Left forelimb (tissue), 1 donor: ENCODE measurements around the gene NECTIN3.

ENCODE experiments used
- DNase-seq: peaks from one replicate; pipeline ENCODE4 v3.0.0-alpha.2; 2018; ENCODE audit warnings: low spot score

NECTIN3 gene

GRCh38 chr3:111084911-111085310 is 13.3 kb downstream of the NECTIN3 start:
- DNase-seq: no peak

DNA sequence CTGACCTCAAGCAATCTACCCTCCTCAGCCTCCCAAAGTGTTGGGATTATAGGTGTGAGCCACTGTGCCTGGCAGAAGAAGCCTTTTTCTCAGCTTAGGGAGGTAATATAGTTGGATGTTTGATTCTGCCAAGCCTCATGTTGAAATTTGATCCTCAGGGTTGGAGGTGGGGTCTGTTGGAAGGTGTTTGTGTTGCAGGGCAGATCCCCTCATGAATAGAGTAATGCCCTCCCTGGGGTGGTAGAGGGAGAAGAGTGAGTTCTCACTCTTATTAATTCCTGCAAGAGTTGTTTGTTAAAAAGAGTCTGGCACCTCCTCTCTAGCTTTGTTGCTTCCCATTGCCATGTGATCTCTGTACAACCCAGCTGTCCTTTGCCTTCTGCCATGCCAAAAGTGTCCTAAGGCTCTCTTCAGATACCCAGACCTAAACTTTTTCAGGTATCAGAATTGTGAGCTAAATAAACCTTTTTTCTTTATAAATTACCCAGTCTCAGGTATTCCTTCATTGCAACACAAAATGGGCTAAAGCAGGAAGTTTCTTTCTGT is 16.4 kb downstream of the NECTIN3 start:
- DNase-seq: no peak

GRCh38 chr3:111096487-111097209 is 25.0 kb downstream of the NECTIN3 start:
- no peak for DNase-seq

DNA sequence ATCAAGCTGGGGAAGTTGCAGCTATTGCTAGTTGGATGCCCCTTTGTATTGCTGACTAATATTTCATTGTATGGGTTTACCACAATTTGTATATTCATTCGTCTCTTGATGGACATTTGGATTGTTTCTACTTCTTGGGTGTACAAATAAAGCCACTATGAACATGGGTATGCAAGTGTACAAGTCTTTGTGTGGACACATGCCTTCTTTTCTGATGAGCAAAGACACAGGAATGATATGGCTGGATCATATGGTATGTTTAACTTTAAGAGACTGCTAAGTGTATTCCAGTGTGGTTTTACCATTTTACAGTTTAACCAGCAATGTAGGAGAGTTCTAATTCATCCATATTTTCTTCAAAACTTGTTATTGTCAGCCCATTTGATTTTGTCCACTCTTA is 32.2 kb downstream of the NECTIN3 start:
- DNase-seq: no peak

DNA sequence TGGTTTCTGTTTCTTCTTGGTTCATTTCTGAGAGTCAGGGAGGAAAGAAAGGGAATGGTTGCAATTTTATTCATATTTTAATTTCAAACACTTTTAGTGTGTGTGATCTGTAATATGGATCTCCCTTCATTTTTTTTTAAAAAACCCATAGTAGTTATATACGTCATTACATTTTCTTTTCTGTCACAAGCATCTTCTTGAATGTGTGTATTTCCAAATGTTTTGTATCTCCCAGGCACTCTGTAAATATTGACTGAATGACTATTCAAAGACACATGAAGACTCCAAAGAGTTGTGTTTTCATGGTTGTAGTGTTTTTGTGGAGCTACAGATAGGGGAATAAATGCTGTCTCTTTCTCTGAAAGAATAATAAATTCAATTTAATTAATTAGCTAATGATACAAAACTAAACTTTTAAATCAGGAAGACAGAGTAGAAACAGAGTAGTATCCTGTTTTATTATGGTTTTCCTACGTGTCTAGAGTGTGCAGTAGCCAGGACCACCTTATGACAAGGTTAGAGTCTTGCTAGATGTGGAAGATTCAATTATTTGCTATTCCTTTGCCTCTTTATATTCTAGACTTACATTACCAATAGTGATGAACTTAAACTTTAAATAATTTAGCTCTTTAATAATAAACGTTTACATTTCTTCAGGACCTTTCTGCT is 35.5 kb downstream of the NECTIN3 start:
- no peak for DNase-seq

GRCh38 chr3:111107662-111108035 is 36.0 kb downstream of the NECTIN3 start:
- DNase-seq: no peak

- DNase-seq: no peak
Measured at GRCh38 chr3:111112913-111113312, 41.3 kb downstream of the NECTIN3 start.

- DNase-seq: no peak
Measured at GRCh38 chr3:111128884-111129283, 57.3 kb downstream of the NECTIN3 start.

- no peak for DNase-seq
Measured at GRCh38 chr3:111130827-111131226, 59.2 kb downstream of the NECTIN3 start.

GRCh38 chr3:111134302-111134701 is 62.7 kb downstream of the NECTIN3 start:
- DNase-seq: no peak

DNA sequence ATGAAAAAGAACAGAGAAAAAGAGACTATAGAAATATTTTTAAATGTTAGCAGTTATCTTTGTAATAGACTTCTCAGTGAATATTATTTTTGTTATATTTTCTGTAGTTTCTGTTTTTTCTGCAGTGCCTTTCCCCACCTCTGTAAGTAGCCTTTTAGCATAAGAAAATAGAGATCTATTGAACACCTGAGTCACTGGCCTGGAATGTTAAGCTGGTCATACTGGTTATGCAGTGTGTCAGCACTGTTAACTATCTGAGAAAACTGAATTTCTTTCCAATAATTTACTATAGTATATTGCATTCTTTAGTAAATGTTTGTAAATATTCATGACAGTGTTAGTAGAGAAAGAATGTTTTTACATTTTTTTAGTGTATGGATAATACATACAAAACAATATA is 79.8 kb downstream of the NECTIN3 start:
- DNase-seq: no peak

DNA sequence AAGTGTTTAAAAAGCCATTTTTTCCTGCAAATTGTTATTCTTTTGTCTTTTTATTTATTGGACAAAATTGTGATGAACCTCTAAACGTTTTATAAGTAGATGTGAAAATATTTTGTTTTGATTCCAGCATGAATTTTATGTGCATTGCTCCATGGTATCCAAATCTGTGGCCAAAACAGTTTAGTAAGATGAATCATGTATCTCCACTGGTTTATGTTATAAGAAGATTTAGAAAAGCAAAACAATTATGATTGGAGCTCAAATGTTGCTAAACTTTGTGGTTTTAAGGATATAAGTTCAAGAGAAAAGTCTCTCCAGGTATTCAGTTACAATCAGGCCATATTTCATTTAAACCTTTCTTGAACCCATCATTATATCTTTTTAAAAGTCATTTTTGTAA is 80.9 kb downstream of the NECTIN3 start:
- DNase-seq: no peak

- no peak for DNase-seq
Measured at GRCh38 chr3:111156517-111156916, 84.9 kb downstream of the NECTIN3 start.

DNA sequence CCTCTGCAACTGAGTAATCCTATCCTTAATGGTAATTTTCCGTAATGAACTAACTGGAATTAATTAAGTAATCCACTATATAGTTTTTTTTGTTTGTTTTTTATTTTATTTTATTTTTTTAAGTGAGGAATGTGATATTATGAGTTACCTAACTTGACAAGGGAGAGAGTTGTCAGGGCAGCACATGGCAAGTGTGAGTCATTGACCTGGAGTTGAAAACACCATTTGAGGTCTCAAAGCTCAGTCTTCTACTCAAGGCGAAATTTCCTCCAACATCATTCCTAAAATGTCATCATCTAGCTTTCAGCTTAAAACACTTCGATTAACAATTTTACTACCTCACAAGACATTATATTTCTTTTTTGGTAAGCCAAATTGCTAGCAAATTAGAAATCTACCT is 87.8 kb downstream of the NECTIN3 start:
- no peak for DNase-seq

DNA sequence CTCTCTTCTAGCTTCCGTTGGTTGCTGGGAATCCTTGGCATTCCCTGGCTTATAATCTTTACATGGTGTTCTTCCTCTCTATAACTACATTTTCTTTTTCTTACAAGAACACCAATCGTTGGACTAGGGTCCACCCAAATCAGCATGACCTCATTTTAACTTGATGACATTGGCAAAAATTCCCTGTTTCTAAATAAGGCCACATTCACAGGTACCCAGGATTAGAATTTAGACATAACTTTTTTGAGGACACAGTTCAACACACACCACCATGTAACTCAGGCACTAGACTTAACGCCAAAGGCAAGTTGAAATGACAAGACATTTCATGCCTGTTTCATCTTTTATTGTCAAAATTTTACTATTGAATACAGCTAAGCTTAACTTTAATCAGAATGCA is 93.0 kb downstream of the NECTIN3 start:
- DNase-seq: no peak

- no peak for DNase-seq
Measured at GRCh38 chr3:111165411-111165810, 93.8 kb downstream of the NECTIN3 start.

DNA sequence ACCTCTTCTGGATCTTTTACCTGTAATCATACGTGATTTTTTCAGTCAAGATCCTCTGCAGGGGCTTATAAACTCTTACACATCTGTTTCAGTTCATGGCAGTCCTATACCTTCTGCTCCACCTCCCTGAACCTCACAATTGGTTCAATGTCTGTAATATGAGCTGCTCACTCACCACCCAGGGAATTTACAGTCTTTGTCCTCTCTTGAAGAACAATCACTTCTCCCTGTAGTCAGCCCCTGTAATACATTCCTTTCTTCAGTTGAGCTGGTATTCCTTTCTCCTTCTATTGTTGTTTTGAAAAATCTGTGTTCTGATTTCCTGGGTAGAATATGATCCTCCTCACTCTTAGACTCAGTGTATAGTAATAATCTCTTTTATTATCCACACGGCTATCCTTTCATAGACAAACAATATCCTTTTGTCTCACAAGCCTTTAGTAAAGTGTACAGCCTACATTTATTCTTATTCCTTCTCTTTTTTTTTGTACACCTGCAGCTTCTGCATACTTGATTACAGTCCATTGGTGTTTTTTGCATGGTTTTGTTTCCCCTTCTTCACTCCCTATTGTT is 101.8 kb downstream of the NECTIN3 start:
- DNase-seq: no peak

- no peak for DNase-seq
Measured at GRCh38 chr3:111173906-111174305, 102.3 kb downstream of the NECTIN3 start.

DNA sequence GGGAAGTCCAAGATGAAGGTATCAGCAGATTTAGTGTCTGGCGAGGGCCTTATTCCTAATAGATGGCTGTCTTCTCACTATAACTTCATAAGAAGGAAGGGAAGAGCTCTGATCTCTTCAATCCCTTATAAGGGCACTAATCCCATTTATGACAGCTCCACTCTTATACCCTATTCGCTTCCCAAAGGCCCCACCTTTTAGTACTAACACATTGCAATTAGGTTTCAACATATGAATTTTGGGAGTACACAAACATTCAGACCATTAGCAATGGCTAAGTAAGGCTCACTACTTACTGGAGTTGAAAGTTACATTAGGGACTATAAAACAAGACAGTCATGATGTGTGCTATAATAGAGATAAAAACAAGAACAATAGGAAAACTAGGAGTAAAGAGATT is 118.9 kb downstream of the NECTIN3 start:
- DNase-seq: no peak

GRCh38 chr3:111193472-111193871 is 121.9 kb downstream of the NECTIN3 start:
- DNase-seq: no peak

DNA sequence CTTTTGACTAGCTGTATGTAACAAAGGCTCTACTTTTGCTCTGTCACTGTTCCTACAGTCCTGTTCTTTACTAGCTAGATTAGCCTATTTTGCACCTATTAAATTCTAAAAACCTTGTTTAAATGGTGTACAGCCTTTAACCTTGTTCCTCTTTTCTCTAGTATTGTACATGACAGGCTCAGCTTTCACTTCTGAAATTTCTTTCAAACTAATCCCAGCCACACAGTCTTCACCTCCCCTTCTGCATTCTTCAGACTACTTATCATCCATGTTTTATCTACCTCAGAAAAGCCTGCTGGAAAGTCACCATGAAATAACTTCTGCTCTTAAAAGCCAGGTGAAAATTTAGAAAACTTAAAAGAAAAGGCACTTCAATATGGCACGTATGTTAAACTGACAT is 122.4 kb downstream of the NECTIN3 start:
- DNase-seq: no peak

DNA sequence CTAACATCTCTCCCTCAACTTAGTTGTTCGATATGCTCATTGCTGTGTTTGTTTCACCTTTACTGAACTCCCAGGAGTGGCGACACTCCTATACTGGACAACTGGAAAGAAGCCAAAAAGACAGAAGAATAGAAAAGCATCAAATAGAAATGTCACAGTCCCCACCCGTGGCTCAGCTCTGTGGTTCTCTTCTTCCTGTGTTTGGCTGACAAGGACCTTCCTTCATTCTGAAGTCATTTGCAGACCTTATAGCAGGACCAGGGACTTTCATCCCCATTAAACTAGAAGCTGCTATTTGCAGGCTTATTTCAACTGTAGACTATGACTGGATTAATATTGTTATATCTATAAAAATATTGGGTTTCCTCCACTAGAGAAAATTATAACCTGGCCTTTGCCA is 125.9 kb downstream of the NECTIN3 start:
- DNase-seq: no peak

- DNase-seq: no peak
Measured at GRCh38 chr3:111200027-111200426, 128.4 kb downstream of the NECTIN3 start.
